T-helper 22 cell (primary cell): ENCODE measurements around the gene CCS.
"Not testable (repeated sequence)": the region's sequence is repeated elsewhere in the genome, so short reads cannot be mapped to it uniquely, and the experiment has no call there.

ENCODE experiments used
- DNase-seq: peaks from one replicate; pipeline ENCODE4 v3.0.0-alpha.2; 2020; ENCODE audit warnings: low read depth

Gene CCS

DNA sequence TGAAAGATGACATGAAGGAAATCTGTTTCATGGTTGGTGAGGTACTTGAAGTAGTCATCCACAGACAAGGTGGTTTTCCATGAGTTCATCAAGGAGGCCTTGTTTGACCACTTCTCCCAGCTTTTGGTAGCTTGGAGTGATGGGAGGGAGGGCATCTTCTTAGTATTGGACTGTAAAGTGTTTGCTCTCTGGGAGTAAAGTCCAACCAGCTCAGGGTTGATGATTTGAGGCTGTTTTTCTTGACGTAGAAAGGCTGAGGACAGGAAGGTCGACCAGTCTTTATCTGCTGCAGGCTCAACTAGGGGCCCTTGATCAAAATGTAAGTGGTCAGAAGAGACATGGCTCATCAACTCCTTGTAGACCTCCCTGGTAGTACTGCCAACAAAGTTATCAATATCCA is 1.8 kb upstream of the CCS start:
- DNase-seq, result no peak

- DNase-seq, result no peak
Observed at GRCh38 chr11:66593303-66593635, 284 bp downstream of the CCS start.

- DNase-seq, result no peak
Observed at GRCh38 chr11:66593650-66594049, 665 bp downstream of the CCS start.

DNA sequence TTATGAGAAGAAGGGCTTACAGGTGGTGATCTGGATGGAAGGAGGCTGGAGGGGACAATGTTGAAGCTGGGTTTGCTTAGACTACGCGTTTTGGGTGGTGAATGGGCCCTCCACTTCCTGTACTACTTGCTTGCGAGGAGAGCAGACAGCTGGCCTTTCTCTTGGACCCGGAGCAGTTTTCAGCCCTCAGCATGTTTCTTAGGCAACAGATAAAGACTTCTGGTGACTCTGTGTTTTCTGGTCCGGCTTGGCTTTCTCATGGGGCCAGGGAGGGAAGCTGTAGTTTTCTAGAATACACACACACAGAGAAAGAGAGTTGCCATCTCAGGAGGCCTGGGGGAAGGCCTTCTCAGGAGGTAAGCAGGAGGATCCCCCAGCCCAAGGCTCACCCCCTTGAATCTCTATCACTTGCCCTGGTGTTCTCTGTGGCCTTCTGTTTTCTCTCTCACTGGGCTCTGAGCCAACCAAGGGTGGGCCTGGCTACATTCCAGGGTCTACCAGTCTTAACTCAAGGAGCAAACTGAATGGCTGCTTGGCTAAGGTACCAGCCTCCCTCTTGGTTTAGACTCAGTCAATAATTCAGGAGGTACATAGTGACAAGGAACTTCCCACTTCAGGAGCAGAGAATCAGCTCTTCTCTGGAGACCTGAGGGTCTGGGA is 2.4 kb downstream of the CCS start:
- no peak for DNase-seq

DNA sequence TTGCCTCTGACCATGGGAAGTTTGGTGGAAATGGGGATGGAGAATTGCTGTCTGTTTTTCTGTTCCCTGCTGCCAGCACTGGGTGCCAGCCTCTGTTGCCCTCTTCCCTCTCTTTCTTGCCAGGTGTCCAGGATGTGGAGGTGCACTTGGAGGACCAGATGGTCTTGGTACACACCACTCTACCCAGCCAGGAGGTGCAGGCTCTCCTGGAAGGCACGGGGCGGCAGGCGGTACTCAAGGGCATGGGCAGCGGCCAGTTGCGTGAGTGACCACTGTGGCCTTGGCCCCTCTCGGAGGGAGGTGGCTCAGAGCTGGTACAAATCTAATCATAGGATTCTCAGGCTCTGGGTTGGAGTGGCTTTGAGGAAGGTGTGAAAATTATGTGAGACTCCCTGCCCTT is 6.0 kb downstream of the CCS start:
- DNase-seq, result no peak

GRCh38 chr11:66600219-66600618 is 7.2 kb downstream of the CCS start:
- DNase-seq, result no peak

DNA sequence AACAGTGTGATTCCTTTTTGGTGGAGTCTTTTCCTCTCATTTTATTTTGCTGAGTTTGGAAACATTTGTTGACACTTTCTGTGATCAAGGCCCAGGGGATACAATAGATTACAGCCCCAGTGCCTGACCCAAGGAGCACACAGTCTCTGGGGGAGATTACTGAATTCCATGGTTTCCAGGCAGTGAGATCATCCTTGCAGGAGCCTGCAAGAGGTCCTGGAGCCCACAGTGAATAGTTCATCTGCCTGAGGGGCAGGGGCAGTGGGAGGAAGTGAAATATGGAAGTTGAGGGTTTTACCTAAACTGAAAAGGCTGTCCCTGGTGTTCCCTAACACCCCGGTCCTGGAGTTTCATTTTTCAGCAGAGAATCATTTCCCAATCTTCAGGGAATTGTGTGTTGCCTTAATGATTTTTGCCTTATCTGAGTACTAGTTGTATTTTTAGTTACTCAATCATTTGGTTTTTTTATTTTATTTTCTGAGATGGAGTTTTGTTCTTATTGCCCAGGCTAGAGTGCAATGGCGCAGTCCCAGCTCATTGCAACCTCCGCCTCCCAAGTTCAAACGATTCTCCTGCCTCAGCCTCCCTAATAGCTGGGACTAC is 7.7 kb downstream of the CCS start:
- no peak for DNase-seq

DNA sequence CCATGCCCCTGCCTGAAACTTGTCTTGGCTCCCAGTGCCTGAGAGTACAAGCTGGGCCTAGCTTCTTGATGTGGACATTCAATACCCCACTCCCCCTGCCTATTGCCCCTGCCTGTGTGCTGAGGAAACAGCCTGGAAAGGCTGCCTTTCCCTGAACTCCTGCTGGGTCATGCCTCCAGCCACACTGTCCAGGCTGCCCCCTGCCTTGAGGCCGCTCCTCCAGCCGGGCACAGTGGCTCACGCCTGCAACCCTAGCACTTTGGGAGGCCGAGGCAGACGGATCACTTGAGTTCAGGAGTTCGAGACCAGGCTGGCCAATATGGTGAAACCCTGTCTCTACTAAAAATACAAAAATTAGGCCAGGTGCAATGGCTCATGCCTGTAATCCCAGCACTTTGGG is 10.1 kb downstream of the CCS start:
- no peak for DNase-seq

DNA sequence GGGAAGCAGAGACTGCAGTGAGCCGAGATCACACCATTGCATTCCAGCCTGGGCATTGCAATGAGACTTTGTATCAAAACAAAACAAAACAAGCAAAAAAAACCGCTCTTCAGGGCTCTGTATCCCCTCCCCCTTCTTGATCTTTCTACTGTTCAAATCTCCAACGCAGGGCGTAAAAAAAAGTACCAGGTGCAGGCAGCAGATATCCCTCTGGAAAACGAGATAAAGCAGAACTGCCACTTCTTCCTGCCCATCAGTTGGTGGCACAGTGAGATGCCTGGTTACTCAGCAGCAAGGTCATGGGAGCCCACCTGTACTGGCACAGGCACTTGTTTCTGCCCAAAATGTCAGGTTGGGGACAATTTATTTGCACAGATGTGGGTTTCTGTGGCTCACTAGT is 11.2 kb downstream of the CCS start:
- no peak for DNase-seq

- DNase-seq, result not testable (repeated sequence)
Observed at GRCh38 chr11:66606608-66607007, 13.6 kb downstream of the CCS start.

GRCh38 chr11:66607126-66607834 is 14.3 kb downstream of the CCS start:
- no peak for DNase-seq

- DNase-seq, result no peak
Observed at GRCh38 chr11:66609721-66610617, 17.0 kb downstream of the CCS start.

GRCh38 chr11:66612458-66612857 is 19.5 kb downstream of the CCS start:
- DNase-seq, result no peak

DNA sequence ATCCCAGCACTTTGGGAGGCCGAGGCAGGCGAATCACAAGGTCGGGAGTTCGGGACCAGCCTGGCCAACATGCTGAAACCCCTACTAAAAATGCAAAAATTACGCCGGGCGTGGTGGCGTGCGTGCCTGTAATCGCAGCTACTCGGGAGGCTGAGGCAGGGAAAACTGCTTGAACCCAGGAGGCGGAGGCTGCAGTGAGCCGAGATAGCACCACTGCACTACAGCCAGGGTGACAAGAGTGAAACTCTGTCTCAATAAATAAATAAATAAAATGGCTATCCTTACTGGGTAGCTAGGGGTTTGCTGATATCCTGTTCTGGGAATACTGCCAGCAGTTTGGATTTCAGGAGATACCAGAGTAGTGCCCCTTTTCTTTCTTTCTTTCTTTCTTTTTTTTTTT is 21.1 kb downstream of the CCS start:
- DNase-seq, result no peak

GRCh38 chr11:66616379-66617154 is 23.6 kb downstream of the CCS start, which contains the start of gene RBM14:
Gene RBM14 (plus strand): TSS chr11:66616630. CDS start chr11:66616721, 91 bp downstream.
- DNase-seq, result peak; percentile 98

DNA sequence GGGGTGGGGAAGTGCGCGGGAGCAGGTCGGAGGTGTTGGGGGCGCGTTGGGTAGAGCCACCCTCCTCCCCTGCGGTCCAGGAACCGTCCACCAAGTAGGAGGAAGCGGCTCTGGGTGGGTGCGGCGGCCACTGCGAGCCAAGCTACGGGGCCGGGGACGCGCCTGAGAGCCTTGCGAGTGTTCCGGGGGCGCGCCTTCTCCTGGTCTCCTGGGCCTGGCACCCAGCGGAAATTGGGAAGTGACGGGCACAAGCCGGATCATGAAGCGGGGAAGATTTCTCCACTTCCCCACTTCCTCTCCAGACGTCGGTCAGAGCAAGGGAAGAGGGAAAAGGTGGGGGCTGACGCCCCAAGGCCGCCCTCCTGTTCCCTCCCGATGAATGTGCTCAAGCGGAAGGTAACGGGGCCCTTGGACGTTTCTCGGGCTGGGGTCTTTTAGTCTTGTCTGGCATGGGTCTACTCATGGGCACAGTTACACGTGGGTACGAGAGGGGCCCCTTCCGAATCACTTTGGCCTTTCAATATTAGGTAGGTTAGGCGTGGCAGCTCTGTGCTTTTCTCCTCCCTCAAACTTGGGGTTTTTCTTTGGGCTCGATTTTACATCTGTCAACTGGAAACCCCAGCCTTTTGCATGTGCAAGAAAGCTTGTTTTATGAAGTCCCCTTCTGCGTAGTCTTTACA is 24.3 kb downstream of the CCS start:
- no peak for DNase-seq

DNA sequence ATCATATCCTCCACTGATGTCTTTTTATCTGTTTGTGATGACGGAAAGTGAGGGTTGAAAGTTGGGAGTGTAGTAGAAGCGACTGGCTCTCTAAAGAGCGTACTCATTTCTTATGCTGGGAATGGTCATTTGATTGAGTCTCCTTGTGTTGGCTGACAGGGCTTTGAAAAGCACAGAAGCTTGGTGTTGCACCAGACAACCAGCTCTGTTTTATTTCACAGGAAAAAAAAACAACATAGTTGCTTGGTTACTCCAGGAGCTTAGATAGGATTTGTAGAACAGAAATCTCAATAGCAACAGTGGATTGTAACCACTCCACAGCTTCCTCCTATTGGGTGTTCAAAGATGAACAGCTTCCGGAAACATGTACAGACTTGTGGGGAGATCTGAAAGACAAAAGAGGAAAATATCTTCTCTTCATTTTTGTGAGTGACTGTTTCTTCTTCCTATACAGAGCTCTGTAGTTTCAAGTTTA is 26.1 kb downstream of the CCS start:
- peak; percentile 40 for DNase-seq

- DNase-seq, result no peak
Observed at GRCh38 chr11:66624450-66624849, 31.5 kb downstream of the CCS start.

- DNase-seq, result no peak
Observed at GRCh38 chr11:66625041-66625751, 32.2 kb downstream of the CCS start.

GRCh38 chr11:66625752-66626149 is 32.8 kb downstream of the CCS start:
- DNase-seq, result no peak
